ENCODE measurements around the gene SPDYE4.

The SPDYE4 gene

DNA sequence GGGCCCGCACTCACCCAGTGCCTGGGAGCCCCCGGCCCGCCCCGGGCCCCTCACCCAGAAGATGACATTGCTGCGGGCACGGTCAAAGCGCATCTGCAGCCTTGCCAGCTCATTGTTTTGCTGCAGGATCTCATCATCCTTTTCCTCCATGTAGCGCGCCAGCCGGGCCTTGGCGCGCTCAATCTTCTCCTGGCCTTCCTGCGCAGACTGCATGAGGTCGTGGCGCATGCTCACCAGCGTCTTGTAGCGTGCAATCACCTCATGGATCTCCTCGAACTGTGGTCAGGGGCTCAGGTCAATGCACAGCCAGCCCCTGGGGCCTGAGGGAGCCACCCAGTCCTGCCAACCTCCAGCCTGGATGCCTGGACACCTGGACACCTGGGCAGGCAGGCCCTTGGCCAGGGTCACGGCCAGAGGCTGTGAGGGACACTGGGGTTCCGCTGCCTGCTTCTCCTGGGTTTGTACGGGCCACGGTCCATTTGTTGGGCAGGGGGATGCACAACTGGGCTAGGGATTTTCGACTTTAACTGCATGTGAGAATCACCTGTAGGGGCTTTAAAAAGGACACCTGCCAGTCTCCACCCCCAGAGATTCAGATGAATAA lies 22.9 kb downstream of the SPDYE4 start:
- TF ChIP-seq, protein P1, sequence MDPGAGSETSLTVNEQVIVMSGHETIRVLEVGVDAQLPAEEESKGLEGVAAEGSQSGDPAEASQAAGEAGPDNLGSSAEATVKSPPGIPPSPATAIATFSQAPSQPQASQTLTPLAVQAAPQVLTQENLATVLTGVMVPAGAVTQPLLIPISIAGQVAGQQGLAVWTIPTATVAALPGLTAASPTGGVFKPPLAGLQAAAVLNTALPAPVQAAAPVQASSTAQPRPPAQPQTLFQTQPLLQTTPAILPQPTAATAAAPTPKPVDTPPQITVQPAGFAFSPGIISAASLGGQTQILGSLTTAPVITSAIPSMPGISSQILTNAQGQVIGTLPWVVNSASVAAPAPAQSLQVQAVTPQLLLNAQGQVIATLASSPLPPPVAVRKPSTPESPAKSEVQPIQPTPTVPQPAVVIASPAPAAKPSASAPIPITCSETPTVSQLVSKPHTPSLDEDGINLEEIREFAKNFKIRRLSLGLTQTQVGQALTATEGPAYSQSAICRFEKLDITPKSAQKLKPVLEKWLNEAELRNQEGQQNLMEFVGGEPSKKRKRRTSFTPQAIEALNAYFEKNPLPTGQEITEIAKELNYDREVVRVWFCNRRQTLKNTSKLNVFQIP (CRISPR knock-in tag; IDR thresholded peaks at IDR 0.05; ENCODE audit: borderline replicate concordance, low read depth) = no peak
- TF ChIP-seq RARB (CRISPR knock-in tag; IDR thresholded peaks at IDR 0.05) (no peak), SNAI2 (CRISPR knock-in tag; IDR thresholded peaks at IDR 0.05) (no peak), ZC3H10 (CRISPR knock-in tag; IDR thresholded peaks at IDR 0.05) (no peak), ZNF70 (CRISPR knock-in tag; IDR thresholded peaks at IDR 0.05) (no peak), CREB5 (CRISPR knock-in tag; IDR thresholded peaks at IDR 0.05; ENCODE audit: low read depth) (no peak), ISL1 (CRISPR knock-in tag; IDR thresholded peaks at IDR 0.05) (no peak), ZFP3 (CRISPR knock-in tag; IDR thresholded peaks at IDR 0.05) (no peak), CSRNP3 (CRISPR knock-in tag; IDR thresholded peaks at IDR 0.05) (no peak), BACH2 (CRISPR knock-in tag; IDR thresholded peaks at IDR 0.05; ENCODE audit: borderline replicate concordance) (no peak), TCF4 (CRISPR knock-in tag; IDR thresholded peaks at IDR 0.05; ENCODE audit: borderline replicate concordance) (no peak), OSR1 (CRISPR knock-in tag; IDR thresholded peaks at IDR 0.05) (no peak), ESRRG (CRISPR knock-in tag; IDR thresholded peaks at IDR 0.05) (no peak), TOX (CRISPR knock-in tag; IDR thresholded peaks at IDR 0.05; ENCODE audit: borderline replicate concordance) (no peak), GLIS3 (CRISPR knock-in tag; IDR thresholded peaks at IDR 0.05) (no peak), ZNF8 (CRISPR knock-in tag; IDR thresholded peaks at IDR 0.05) (no peak)
- TF ChIP-seq, protein P2, sequence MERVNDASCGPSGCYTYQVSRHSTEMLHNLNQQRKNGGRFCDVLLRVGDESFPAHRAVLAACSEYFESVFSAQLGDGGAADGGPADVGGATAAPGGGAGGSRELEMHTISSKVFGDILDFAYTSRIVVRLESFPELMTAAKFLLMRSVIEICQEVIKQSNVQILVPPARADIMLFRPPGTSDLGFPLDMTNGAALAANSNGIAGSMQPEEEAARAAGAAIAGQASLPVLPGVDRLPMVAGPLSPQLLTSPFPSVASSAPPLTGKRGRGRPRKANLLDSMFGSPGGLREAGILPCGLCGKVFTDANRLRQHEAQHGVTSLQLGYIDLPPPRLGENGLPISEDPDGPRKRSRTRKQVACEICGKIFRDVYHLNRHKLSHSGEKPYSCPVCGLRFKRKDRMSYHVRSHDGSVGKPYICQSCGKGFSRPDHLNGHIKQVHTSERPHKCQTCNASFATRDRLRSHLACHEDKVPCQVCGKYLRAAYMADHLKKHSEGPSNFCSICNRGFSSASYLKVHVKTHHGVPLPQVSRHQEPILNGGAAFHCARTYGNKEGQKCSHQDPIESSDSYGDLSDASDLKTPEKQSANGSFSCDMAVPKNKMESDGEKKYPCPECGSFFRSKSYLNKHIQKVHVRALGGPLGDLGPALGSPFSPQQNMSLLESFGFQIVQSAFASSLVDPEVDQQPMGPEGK (CRISPR knock-in tag; IDR thresholded peaks at IDR 0.05; ENCODE audit: borderline replicate concordance) = no peak
- no peak for ATAC-seq

DNA sequence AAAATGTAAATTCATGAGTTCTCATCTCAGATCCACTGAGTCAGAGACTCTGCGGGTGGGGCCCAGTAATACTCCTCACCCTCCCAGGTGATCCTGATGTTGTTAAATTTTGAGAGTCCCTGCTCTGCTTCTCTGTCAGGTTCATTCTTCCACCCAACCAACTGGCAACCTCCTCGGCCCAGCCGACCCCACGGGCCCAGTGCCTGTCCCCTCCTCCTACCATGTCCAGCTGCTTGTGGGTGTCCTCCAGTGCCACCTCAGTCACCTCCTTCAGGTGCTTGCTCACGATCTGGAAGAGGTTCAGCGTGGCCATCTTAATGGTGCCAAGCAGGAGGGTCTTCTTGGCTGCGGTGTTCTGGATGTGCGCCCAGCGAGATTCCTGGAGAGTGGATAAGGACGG lies 23.5 kb downstream of the SPDYE4 start:
- ATAC-seq = no peak
- no peak for TF ChIP-seq GLIS3 (CRISPR knock-in tag; IDR thresholded peaks at IDR 0.05)
- TF ChIP-seq TOX (CRISPR knock-in tag; IDR thresholded peaks at IDR 0.05; ENCODE audit: borderline replicate concordance) = no peak
- no peak for TF ChIP-seq ZC3H10 (CRISPR knock-in tag; IDR thresholded peaks at IDR 0.05)
- no peak for TF ChIP-seq PPARA (CRISPR knock-in tag; IDR thresholded peaks at IDR 0.05; ENCODE audit: borderline replicate concordance)
- no peak for TF ChIP-seq BACH2 (CRISPR knock-in tag; IDR thresholded peaks at IDR 0.05; ENCODE audit: borderline replicate concordance)
- TF ChIP-seq CSRNP3 (CRISPR knock-in tag; IDR thresholded peaks at IDR 0.05) = no peak
- no peak for TF ChIP-seq ZFP30 (CRISPR knock-in tag; IDR thresholded peaks at IDR 0.05)
- no peak for TF ChIP-seq CREB5 (CRISPR knock-in tag; IDR thresholded peaks at IDR 0.05; ENCODE audit: low read depth)
- TF ChIP-seq, protein P1 (CRISPR knock-in tag; IDR thresholded peaks at IDR 0.05; ENCODE audit: borderline replicate concordance, low read depth) = no peak
- TF ChIP-seq, protein P2 (CRISPR knock-in tag; IDR thresholded peaks at IDR 0.05; ENCODE audit: borderline replicate concordance) = no peak
- no peak for TF ChIP-seq ZNF565 (CRISPR knock-in tag; conservative IDR thresholded peaks at IDR 0.05; ENCODE audit: low read depth)

Measured in SK-N-SH treated with all-trans-retinoic acid at 6 μM for 48 hours (cell line).